ENCODE measurements around the gene APOL1.

Gene APOL1

DNA sequence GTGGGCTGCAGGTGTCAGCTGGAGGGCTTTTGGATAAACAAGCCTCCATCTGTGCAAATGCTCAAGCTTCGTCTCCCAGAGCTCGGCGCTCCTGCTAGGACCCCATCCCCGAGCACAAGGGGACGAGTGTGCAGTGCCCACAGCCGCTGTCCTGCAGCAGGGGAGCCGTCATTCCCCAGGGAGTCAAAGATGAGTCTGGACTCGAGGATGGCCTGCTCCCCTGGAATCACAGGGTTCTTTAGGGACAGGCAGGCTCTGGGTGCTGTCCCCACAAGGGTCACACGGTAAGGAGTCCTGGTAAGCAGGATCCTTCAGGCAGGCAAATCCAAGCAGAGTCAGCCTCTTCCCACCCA, 50.2 kb downstream of the APOL1 start:
- Histone ChIP-seq H3K27ac (ENCODE audit: low read depth, low read length) (peak overlapping the region; percentile 67), H3K4me1 (ENCODE audit: control insufficient read depth, insufficient read depth, low read length) (peaks cover 16% of the 10 kb centered on the region), H3K4me3 (ENCODE audit: low read length) (no peak overlapping the region), H3K36me3 (ENCODE audit: control insufficient read depth, insufficient read depth, low read length) (peaks cover 90% of the 10 kb centered on the region), H3K9ac (ENCODE audit: low read length) (no peak overlapping the region), H3K27me3 (ENCODE audit: control insufficient read depth, insufficient read depth, low read length) (no peaks in the 10 kb centered on the region)

- peaks cover 89% of the 10 kb centered on the region for H3K36me3 ChIP-seq (ENCODE audit: control insufficient read depth, insufficient read depth, low read length)
- no peak overlapping the region for H3K9ac ChIP-seq (ENCODE audit: low read length)
- peak overlapping the region; percentile 62 for H3K27ac ChIP-seq (ENCODE audit: low read depth, low read length)
- H3K27me3 ChIP-seq (ENCODE audit: control insufficient read depth, insufficient read depth, low read length) = no peaks in the 10 kb centered on the region
- peaks cover 16% of the 10 kb centered on the region for H3K4me1 ChIP-seq (ENCODE audit: control insufficient read depth, insufficient read depth, low read length)
- no peak overlapping the region for H3K4me3 ChIP-seq (ENCODE audit: low read length)
Observed at GRCh38 chr22:36303874-36304273, 50.9 kb downstream of the APOL1 start.

DNA sequence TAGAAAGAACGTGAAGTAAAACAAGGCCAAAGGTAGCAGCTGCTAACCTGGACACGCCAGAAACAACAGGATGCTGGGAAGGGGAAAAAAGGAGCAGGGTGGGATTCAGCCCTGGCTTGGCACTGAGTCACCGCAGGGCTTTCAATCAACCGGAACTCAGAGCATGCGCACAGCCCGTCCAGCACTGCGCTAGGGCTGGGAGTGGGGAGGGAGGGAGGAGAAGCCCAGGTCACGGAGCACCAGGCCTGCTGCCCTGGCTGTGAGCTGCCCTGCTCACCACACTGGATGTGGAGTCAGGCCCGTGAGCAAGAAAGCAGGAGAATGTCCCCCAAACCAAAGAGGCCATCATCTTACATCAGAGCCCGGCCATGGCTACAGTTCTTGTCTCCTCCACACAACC, 51.5 kb downstream of the APOL1 start:
- H3K27ac ChIP-seq (ENCODE audit: low read depth, low read length) = peak overlapping the region; percentile 62
- peaks cover 90% of the 10 kb centered on the region for H3K36me3 ChIP-seq (ENCODE audit: control insufficient read depth, insufficient read depth, low read length)
- peaks cover 16% of the 10 kb centered on the region for H3K4me1 ChIP-seq (ENCODE audit: control insufficient read depth, insufficient read depth, low read length)
- H3K4me3 ChIP-seq (ENCODE audit: low read length) = no peak overlapping the region
- no peaks in the 10 kb centered on the region for H3K27me3 ChIP-seq (ENCODE audit: control insufficient read depth, insufficient read depth, low read length)
- no peak overlapping the region for H3K9ac ChIP-seq (ENCODE audit: low read length)

DNA sequence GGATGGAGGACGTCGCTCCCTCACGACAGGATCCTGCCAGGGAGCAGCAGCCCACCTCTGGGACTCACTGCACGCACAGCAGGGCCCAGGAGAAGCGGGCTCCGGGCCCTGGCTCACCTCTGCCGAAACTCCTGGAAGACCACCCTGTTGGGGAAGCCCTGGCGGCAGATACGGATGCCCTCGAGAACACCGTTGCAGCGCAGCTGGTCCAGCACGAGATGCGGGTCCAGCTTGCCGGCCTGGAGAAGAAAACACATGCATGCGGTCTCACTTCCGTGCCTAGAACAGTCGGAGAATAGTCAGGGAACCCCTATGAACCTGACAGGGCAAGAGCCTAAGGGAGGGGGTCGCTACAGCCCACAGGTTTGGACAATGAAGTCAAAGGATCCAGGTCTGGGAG, 52.9 kb downstream of the APOL1 start:
- Histone ChIP-seq H3K4me3 (ENCODE audit: low read length) (no peak overlapping the region), H3K27ac (ENCODE audit: low read depth, low read length) (peak overlapping the region; percentile 62), H3K9ac (ENCODE audit: low read length) (no peak overlapping the region), H3K36me3 (ENCODE audit: control insufficient read depth, insufficient read depth, low read length) (peaks cover 84% of the 10 kb centered on the region), H3K27me3 (ENCODE audit: control insufficient read depth, insufficient read depth, low read length) (no peaks in the 10 kb centered on the region), H3K4me1 (ENCODE audit: control insufficient read depth, insufficient read depth, low read length) (peaks cover 15% of the 10 kb centered on the region)

- Histone ChIP-seq H3K4me3 (ENCODE audit: low read length) (no peak overlapping the region), H3K9ac (ENCODE audit: low read length) (no peak overlapping the region), H3K36me3 (ENCODE audit: control insufficient read depth, insufficient read depth, low read length) (peaks cover 84% of the 10 kb centered on the region), H3K27ac (ENCODE audit: low read depth, low read length) (peak overlapping the region; percentile 62), H3K27me3 (ENCODE audit: control insufficient read depth, insufficient read depth, low read length) (no peaks in the 10 kb centered on the region), H3K4me1 (ENCODE audit: control insufficient read depth, insufficient read depth, low read length) (peaks cover 14% of the 10 kb centered on the region)
Observed at GRCh38 chr22:36306227-36306626, 53.3 kb downstream of the APOL1 start.

GRCh38 chr22:36308880-36309279, 55.9 kb downstream of the APOL1 start:
- peak overlapping the region; percentile 44 for H3K27ac ChIP-seq (ENCODE audit: low read depth, low read length)
- H3K36me3 ChIP-seq (ENCODE audit: control insufficient read depth, insufficient read depth, low read length) = peaks cover 83% of the 10 kb centered on the region
- no peaks in the 10 kb centered on the region for H3K4me1 ChIP-seq (ENCODE audit: control insufficient read depth, insufficient read depth, low read length)
- no peak overlapping the region for H3K4me3 ChIP-seq (ENCODE audit: low read length)
- H3K9ac ChIP-seq (ENCODE audit: low read length) = no peak overlapping the region
- H3K27me3 ChIP-seq (ENCODE audit: control insufficient read depth, insufficient read depth, low read length) = no peaks in the 10 kb centered on the region

- no peak overlapping the region for H3K27ac ChIP-seq (ENCODE audit: low read depth, low read length)
- H3K27me3 ChIP-seq (ENCODE audit: control insufficient read depth, insufficient read depth, low read length) = no peaks in the 10 kb centered on the region
- no peak overlapping the region for H3K4me3 ChIP-seq (ENCODE audit: low read length)
- H3K36me3 ChIP-seq (ENCODE audit: control insufficient read depth, insufficient read depth, low read length) = peaks cover 65% of the 10 kb centered on the region
- no peaks in the 10 kb centered on the region for H3K4me1 ChIP-seq (ENCODE audit: control insufficient read depth, insufficient read depth, low read length)
- no peak overlapping the region for H3K9ac ChIP-seq (ENCODE audit: low read length)
Observed at GRCh38 chr22:36311386-36312085, 58.6 kb downstream of the APOL1 start.

DNA sequence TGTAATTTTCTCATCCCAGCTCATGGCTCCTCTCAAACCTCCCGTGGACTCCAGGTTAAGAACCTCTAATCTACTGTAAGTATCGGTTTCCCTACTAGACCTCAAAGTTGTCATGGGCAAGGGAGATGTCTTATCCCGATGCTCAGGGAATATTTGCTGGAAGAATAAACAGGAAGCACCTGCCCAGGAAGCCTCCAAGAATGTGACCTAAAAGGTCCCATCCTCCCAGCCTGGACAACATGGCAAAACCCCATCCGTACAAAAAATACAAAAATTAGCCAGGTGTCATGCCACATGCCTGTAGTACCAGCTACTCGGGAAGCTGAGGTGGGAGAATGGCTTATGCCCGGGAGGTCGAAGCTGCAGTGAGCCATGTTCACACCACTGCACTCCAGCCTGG, 62.4 kb downstream of the APOL1 start:
- Histone ChIP-seq H3K4me1 (ENCODE audit: control insufficient read depth, insufficient read depth, low read length) (peaks cover 3% of the 10 kb centered on the region), H3K27ac (ENCODE audit: low read depth, low read length) (no peak overlapping the region), H3K4me3 (ENCODE audit: low read length) (no peak overlapping the region), H3K36me3 (ENCODE audit: control insufficient read depth, insufficient read depth, low read length) (peaks cover 70% of the 10 kb centered on the region), H3K27me3 (ENCODE audit: control insufficient read depth, insufficient read depth, low read length) (no peaks in the 10 kb centered on the region), H3K9ac (ENCODE audit: low read length) (no peak overlapping the region)

DNA sequence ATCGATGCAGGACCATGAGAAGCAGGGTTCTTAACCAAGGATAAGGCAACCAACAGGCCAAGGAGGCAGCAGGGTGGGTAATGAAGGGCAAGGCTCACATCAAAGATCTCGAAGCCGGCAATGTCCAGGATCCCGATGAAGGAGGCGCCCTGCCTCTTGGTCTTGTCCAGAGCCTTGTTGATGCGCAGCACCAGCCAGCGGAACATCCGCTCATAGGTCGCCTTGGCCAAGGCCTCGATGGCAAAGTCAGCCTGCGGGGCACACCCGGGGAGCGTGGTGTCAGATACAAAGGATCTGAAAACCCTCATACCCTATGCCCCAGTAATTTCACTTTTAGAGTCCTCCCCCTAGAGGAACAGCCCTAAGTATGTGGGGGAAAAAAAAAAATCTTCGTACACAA, 63.5 kb downstream of the APOL1 start:
- H3K4me1 ChIP-seq (ENCODE audit: control insufficient read depth, insufficient read depth, low read length) = peaks cover 6% of the 10 kb centered on the region
- H3K9ac ChIP-seq (ENCODE audit: low read length) = no peak overlapping the region
- no peaks in the 10 kb centered on the region for H3K27me3 ChIP-seq (ENCODE audit: control insufficient read depth, insufficient read depth, low read length)
- H3K27ac ChIP-seq (ENCODE audit: low read depth, low read length) = peak overlapping the region; percentile 72
- peaks cover 67% of the 10 kb centered on the region for H3K36me3 ChIP-seq (ENCODE audit: control insufficient read depth, insufficient read depth, low read length)
- no peak overlapping the region for H3K4me3 ChIP-seq (ENCODE audit: low read length)
